ENCODE data around the gene ATG5.

The ATG5 gene

DNA sequence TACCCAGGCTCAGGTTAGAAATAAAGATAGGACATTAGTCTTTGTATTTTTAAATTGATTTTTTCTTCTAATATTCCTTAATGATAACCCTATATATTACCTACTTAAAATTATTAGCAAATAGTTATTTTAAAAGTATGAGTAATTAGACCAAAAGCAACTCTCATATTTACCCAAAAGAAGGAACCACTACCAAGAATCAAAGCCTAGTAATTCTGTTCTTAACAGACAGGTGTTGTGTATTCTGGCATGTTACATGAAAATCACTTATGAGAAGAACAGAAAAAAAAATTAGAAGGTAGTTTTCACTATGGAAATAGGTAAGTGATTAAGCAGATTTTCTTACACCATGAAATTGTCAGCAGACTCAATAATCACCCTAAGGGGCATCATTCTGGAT is 105.1 kb downstream of the ATG5 start:
- Histone ChIP-seq H3K9me3 (ENCODE audit: insufficient read depth, low read depth, low read length) (no peaks in the 10 kb centered on the region), H4K91ac (ENCODE audit: low read depth, low read length) (no peak overlapping the region), H3K4me1 (ENCODE audit: control insufficient read depth in 1 of 2, insufficient read depth in 2 of 2, low read length in 2 of 2) (no peaks in the 10 kb centered on the region), H2AK5ac (ENCODE audit: low read length) (no peak overlapping the region), H2AFZ (ENCODE audit: insufficient read depth, low read length, poor library complexity) (no peak overlapping the region), H3K9ac (ENCODE audit: low read length) (no peak overlapping the region), H4K12ac (ENCODE audit: low read depth, low read length) (no peak overlapping the region), H3K18ac (ENCODE audit: low read length) (no peak overlapping the region), H3K36me3 (ENCODE audit: control insufficient read depth in 1 of 2, insufficient read depth in 2 of 2, low read length in 2 of 2) (no peaks in the 10 kb centered on the region), H3K4ac (ENCODE audit: low read depth, low read length) (no peak overlapping the region), H3K23ac (ENCODE audit: low read length) (no peak overlapping the region), H3K27ac (ENCODE audit: low read depth, low read length) (no peak overlapping the region), H2BK120ac (ENCODE audit: insufficient read depth, low read length, poor library complexity) (no peak overlapping the region), H2BK12ac (ENCODE audit: low read length) (no peak overlapping the region), H2BK5ac (ENCODE audit: low read depth, low read length, poor library complexity) (no peak overlapping the region), H4K8ac (ENCODE audit: low read depth, low read length) (no peak overlapping the region), H3K4me3 (ENCODE audit: low read depth, low read length) (no peak overlapping the region), H3K27me3 (ENCODE audit: insufficient read depth, low read length) (no peaks in the 10 kb centered on the region), H3K79me2 (ENCODE audit: control insufficient read depth, insufficient read depth, low read length, poor library complexity) (no peaks in the 10 kb centered on the region), H3K4me2 (ENCODE audit: low read length) (no peak overlapping the region), H3K79me1 (ENCODE audit: low read length) (no peaks in the 10 kb centered on the region), H3K14ac (ENCODE audit: low read length) (no peak overlapping the region)
- DNase-seq = no peak

- no peaks in the 10 kb centered on the region for H3K36me3 ChIP-seq (ENCODE audit: control insufficient read depth in 1 of 2, insufficient read depth in 2 of 2, low read length in 2 of 2)
- H3K18ac ChIP-seq (ENCODE audit: low read length) = no peak overlapping the region
- H3K23ac ChIP-seq (ENCODE audit: low read length) = no peak overlapping the region
- H4K91ac ChIP-seq (ENCODE audit: low read depth, low read length) = no peak overlapping the region
- no peak overlapping the region for H2AK5ac ChIP-seq (ENCODE audit: low read length)
- H3K4me1 ChIP-seq (ENCODE audit: control insufficient read depth in 1 of 2, insufficient read depth in 2 of 2, low read length in 2 of 2) = no peaks in the 10 kb centered on the region
- WGBS (ENCODE audit: extremely low coverage, insufficient coverage, insufficient read length) = no CpG with 5 or more reads among the region's 1 CpG
- no peak overlapping the region for H4K12ac ChIP-seq (ENCODE audit: low read depth, low read length)
- no peak overlapping the region for H2BK5ac ChIP-seq (ENCODE audit: low read depth, low read length, poor library complexity)
- no peak overlapping the region for H3K4ac ChIP-seq (ENCODE audit: low read depth, low read length)
- H3K14ac ChIP-seq (ENCODE audit: low read length) = no peak overlapping the region
- H3K79me2 ChIP-seq (ENCODE audit: control insufficient read depth, insufficient read depth, low read length, poor library complexity) = no peaks in the 10 kb centered on the region
- H3K4me3 ChIP-seq (ENCODE audit: low read depth, low read length) = no peak overlapping the region
- H2AFZ ChIP-seq (ENCODE audit: insufficient read depth, low read length, poor library complexity) = no peak overlapping the region
- no peaks in the 10 kb centered on the region for H3K79me1 ChIP-seq (ENCODE audit: low read length)
- DNase-seq = no peak
- H2BK12ac ChIP-seq (ENCODE audit: low read length) = no peak overlapping the region
- H2BK120ac ChIP-seq (ENCODE audit: insufficient read depth, low read length, poor library complexity) = no peak overlapping the region
- no peak overlapping the region for H3K4me2 ChIP-seq (ENCODE audit: low read length)
- no peaks in the 10 kb centered on the region for H3K27me3 ChIP-seq (ENCODE audit: insufficient read depth, low read length)
- no peak overlapping the region for H3K27ac ChIP-seq (ENCODE audit: low read depth, low read length)
- no peak overlapping the region for H4K8ac ChIP-seq (ENCODE audit: low read depth, low read length)
- H3K9ac ChIP-seq (ENCODE audit: low read length) = no peak overlapping the region
- no peaks in the 10 kb centered on the region for H3K9me3 ChIP-seq (ENCODE audit: insufficient read depth, low read depth, low read length)
These were observed 109.0 kb downstream of the ATG5 start for GRCh38 chr6:106216527-106216926.

- Histone ChIP-seq H4K12ac (ENCODE audit: low read depth, low read length) (no peak overlapping the region), H3K4ac (ENCODE audit: low read depth, low read length) (no peak overlapping the region), H3K27me3 (ENCODE audit: insufficient read depth, low read length) (no peaks in the 10 kb centered on the region), H3K18ac (ENCODE audit: low read length) (no peak overlapping the region), H3K23ac (ENCODE audit: low read length) (no peak overlapping the region), H4K8ac (ENCODE audit: low read depth, low read length) (no peak overlapping the region), H2BK5ac (ENCODE audit: low read depth, low read length, poor library complexity) (no peak overlapping the region), H3K14ac (ENCODE audit: low read length) (no peak overlapping the region), H3K4me2 (ENCODE audit: low read length) (no peak overlapping the region), H2AFZ (ENCODE audit: insufficient read depth, low read length, poor library complexity) (no peak overlapping the region), H3K79me1 (ENCODE audit: low read length) (no peaks in the 10 kb centered on the region), H3K9me3 (ENCODE audit: insufficient read depth, low read depth, low read length) (no peaks in the 10 kb centered on the region), H3K4me1 (ENCODE audit: control insufficient read depth in 1 of 2, insufficient read depth in 2 of 2, low read length in 2 of 2) (no peaks in the 10 kb centered on the region), H3K27ac (ENCODE audit: low read depth, low read length) (no peak overlapping the region), H3K4me3 (ENCODE audit: low read depth, low read length) (no peak overlapping the region), H3K9ac (ENCODE audit: low read length) (no peak overlapping the region), H3K36me3 (ENCODE audit: control insufficient read depth in 1 of 2, insufficient read depth in 2 of 2, low read length in 2 of 2) (no peaks in the 10 kb centered on the region), H2BK120ac (ENCODE audit: insufficient read depth, low read length, poor library complexity) (no peak overlapping the region), H2AK5ac (ENCODE audit: low read length) (no peak overlapping the region), H4K91ac (ENCODE audit: low read depth, low read length) (no peak overlapping the region), H3K79me2 (ENCODE audit: control insufficient read depth, insufficient read depth, low read length, poor library complexity) (no peaks in the 10 kb centered on the region), H2BK12ac (ENCODE audit: low read length) (no peak overlapping the region)
- DNase-seq = no peak
- no CpG with 5 or more reads among the region's 3 CpGs for WGBS (ENCODE audit: extremely low coverage, insufficient coverage, insufficient read length)
These were observed 110.0 kb downstream of the ATG5 start for GRCh38 chr6:106215608-106216007.

- H3K27me3 ChIP-seq (ENCODE audit: insufficient read depth, low read length) = no peaks in the 10 kb centered on the region
- H3K9ac ChIP-seq (ENCODE audit: low read length) = no peak overlapping the region
- H3K14ac ChIP-seq (ENCODE audit: low read length) = no peak overlapping the region
- H2AK5ac ChIP-seq (ENCODE audit: low read length) = no peak overlapping the region
- H4K12ac ChIP-seq (ENCODE audit: low read depth, low read length) = no peak overlapping the region
- no CpG with 5 or more reads among the region's 4 CpGs for WGBS (ENCODE audit: extremely low coverage, insufficient coverage, insufficient read length)
- DNase-seq = no peak
- H4K91ac ChIP-seq (ENCODE audit: low read depth, low read length) = no peak overlapping the region
- H3K4me1 ChIP-seq (ENCODE audit: control insufficient read depth in 1 of 2, insufficient read depth in 2 of 2, low read length in 2 of 2) = no peaks in the 10 kb centered on the region
- no peaks in the 10 kb centered on the region for H3K79me1 ChIP-seq (ENCODE audit: low read length)
- no peak overlapping the region for H3K4ac ChIP-seq (ENCODE audit: low read depth, low read length)
- H3K23ac ChIP-seq (ENCODE audit: low read length) = no peak overlapping the region
- no peaks in the 10 kb centered on the region for H3K36me3 ChIP-seq (ENCODE audit: control insufficient read depth in 1 of 2, insufficient read depth in 2 of 2, low read length in 2 of 2)
- H3K79me2 ChIP-seq (ENCODE audit: control insufficient read depth, insufficient read depth, low read length, poor library complexity) = no peaks in the 10 kb centered on the region
- H3K4me3 ChIP-seq (ENCODE audit: low read depth, low read length) = no peak overlapping the region
- no peak overlapping the region for H2BK5ac ChIP-seq (ENCODE audit: low read depth, low read length, poor library complexity)
- no peak overlapping the region for H2BK12ac ChIP-seq (ENCODE audit: low read length)
- H4K8ac ChIP-seq (ENCODE audit: low read depth, low read length) = no peak overlapping the region
- H3K18ac ChIP-seq (ENCODE audit: low read length) = no peak overlapping the region
- no peaks in the 10 kb centered on the region for H3K9me3 ChIP-seq (ENCODE audit: insufficient read depth, low read depth, low read length)
- no peak overlapping the region for H3K4me2 ChIP-seq (ENCODE audit: low read length)
- H3K27ac ChIP-seq (ENCODE audit: low read depth, low read length) = no peak overlapping the region
- no peak overlapping the region for H2AFZ ChIP-seq (ENCODE audit: insufficient read depth, low read length, poor library complexity)
- H2BK120ac ChIP-seq (ENCODE audit: insufficient read depth, low read length, poor library complexity) = no peak overlapping the region
These were observed 111.0 kb downstream of the ATG5 start for GRCh38 chr6:106214531-106214930.

Data from trophoblast cell (in vitro differentiated cells and primary cell).